Thyroid gland (tissue), 4 donors: ENCODE measurements around the gene FAM136A.

Experiments
- POLR2A ChIP-seq, 2 donors: fragments of 450-650 bp; IDR thresholded peaks; one replicate each; pipeline ENCODE4 v1.6.1; 2017; ENCODE audit warnings: antibody characterized with exemption in 2 of 2, mild to moderate bottlenecking in 2 of 2, moderate library complexity in 1 of 2
- TF ChIP-seq, protein P1 (sequence below), 6 experiments: fragments of 200-600 bp in 3 of 6; fragments of 450-650 bp in 3 of 6; sonication (generic) in 3 of 6; IDR thresholded peaks; one replicate each; pipeline ENCODE4 v1.5.1; 2016 to 2019; ENCODE audit warnings: antibody characterized with exemption in 6 of 6, mild to moderate bottlenecking in 2 of 6, inconsistent platforms in 1 of 6, moderate library complexity in 1 of 6

DNA sequence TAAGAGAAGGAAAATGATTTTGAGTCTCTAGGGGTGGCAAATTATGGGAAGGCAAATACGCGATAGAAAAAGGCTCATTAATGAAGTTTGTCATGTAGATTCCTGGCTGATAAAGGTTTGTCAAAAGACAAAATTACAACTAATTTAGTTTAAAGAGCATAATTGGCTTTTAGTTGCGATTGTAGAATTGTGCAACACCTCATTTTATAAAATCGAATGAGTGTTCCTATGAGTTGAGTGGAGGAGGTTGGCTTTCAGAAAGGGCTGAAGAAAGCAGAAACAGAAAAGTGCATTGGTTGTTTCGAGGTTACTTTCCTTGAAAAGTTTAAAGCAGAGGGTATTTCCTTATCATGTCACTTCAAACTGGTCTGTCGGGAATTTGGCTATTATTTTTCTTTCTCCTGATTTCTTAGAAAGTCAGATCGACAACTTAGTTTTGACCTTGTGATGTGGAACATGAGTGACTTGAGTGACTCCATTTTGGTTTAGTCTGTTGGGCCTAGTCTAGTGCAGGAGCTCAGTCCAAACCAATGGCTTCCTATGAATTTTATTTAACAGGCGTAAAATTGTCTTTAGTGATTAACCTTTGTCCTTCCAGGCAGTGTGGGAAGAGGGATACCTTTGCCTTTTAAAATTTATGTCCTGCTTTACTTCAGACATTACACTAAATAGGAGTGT lies 46.1 kb downstream of the FAM136A start:
- TF ChIP-seq, protein P1, sequence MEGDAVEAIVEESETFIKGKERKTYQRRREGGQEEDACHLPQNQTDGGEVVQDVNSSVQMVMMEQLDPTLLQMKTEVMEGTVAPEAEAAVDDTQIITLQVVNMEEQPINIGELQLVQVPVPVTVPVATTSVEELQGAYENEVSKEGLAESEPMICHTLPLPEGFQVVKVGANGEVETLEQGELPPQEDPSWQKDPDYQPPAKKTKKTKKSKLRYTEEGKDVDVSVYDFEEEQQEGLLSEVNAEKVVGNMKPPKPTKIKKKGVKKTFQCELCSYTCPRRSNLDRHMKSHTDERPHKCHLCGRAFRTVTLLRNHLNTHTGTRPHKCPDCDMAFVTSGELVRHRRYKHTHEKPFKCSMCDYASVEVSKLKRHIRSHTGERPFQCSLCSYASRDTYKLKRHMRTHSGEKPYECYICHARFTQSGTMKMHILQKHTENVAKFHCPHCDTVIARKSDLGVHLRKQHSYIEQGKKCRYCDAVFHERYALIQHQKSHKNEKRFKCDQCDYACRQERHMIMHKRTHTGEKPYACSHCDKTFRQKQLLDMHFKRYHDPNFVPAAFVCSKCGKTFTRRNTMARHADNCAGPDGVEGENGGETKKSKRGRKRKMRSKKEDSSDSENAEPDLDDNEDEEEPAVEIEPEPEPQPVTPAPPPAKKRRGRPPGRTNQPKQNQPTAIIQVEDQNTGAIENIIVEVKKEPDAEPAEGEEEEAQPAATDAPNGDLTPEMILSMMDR (IDR thresholded peaks at IDR 0.05): no peak
- no peak for TF ChIP-seq POLR2A (IDR thresholded peaks at IDR 0.05)
